ENCODE measurements around the gene FEM1B. TPM values are rescaled to one million over a fixed set of nuclear protein-coding genes. Genes with fewer than 3 reads are reported as not detected.

Gene FEM1B
- total and polyA plus RNA-seq, 12 donors = 10.5 to 101 (median 66.9) TPM

DNA sequence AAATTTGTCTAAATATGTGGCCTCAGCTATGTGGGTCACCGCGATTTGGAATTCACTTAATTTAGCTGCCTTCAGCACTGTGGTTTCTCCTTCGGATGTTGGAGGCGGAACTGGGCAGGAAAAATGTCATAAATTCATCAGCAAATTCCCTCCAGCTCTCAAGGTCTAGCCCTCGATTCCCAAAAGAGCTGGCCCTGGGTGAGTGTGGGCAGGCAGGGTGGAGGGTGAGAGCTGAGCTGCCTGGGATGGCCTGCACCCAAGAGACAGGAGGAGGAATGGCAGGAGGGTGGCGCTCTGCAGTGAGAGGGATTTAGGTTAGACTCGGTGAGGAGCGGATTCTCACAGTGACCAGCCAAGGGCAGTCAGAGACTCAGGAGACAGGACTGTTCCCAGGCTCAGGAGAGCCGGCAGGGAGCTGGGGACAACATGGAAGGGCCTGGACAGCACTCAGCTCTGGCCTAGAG lies 57.1 kb downstream of the FEM1B start:
- peak in 7 of 8 donors; percentile 14 to 62 (median 41) for ATAC-seq
- WGBS, 2 donors = 73 to 84% methylated on average over 9 of the region's 9 CpGs
- H3K27ac ChIP-seq = peak overlapping the region; percentile 18 to 74 (median 50)
- H3K4me3 ChIP-seq = no peak overlapping the region
- H3K27me3 ChIP-seq = no peaks in the 10 kb centered on the region
- H3K36me3 ChIP-seq = peaks cover 0 to 16% (median 0%) of the 10 kb centered on the region in 9 donors
- H3K9me3 ChIP-seq = no peaks in the 10 kb centered on the region
- no peak for DNase-seq
- intact Hi-C loops (cut with DNase I) = loop anchor here in 1 of 10 donors (2.0 kb wide), 1 partner anchor 36 kb away; no protein-coding TSS in a partner anchor
- TF ChIP-seq, protein P1, sequence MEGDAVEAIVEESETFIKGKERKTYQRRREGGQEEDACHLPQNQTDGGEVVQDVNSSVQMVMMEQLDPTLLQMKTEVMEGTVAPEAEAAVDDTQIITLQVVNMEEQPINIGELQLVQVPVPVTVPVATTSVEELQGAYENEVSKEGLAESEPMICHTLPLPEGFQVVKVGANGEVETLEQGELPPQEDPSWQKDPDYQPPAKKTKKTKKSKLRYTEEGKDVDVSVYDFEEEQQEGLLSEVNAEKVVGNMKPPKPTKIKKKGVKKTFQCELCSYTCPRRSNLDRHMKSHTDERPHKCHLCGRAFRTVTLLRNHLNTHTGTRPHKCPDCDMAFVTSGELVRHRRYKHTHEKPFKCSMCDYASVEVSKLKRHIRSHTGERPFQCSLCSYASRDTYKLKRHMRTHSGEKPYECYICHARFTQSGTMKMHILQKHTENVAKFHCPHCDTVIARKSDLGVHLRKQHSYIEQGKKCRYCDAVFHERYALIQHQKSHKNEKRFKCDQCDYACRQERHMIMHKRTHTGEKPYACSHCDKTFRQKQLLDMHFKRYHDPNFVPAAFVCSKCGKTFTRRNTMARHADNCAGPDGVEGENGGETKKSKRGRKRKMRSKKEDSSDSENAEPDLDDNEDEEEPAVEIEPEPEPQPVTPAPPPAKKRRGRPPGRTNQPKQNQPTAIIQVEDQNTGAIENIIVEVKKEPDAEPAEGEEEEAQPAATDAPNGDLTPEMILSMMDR (IDR thresholded peaks at IDR 0.05) = peak in 2 of 9 donors; percentile 7 to 18
- H3K4me1 ChIP-seq = peaks cover 5 to 27% (median 20%) of the 10 kb centered on the region in 9 donors

DNA sequence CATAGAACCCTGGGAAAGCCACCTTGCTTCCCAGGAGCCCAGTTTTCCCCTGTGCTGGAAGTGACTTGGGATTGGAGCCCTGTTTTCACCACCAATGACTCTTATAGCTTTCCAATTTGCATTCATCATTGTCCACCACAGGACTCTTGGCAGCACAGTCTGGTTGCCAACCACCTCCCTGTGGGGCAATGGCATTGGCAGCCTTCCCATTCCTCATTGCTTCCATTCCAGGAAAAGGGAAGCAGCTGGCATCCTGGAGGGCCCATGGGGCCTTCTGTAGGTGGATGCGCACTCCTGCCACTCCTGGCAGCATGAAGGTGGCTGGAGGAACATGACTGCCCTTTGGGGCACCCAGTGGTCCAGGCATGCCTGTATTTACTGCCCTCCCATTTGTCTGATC lies 57.7 kb downstream of the FEM1B start:
- Histone ChIP-seq H3K27me3 (no peaks in the 10 kb centered on the region), H3K4me3 (no peak overlapping the region), H3K4me1 (peaks cover 5 to 27% (median 21%) of the 10 kb centered on the region in 9 donors), H3K9me3 (no peaks in the 10 kb centered on the region), H3K36me3 (peaks cover 0 to 10% (median 0%) of the 10 kb centered on the region in 9 donors), H3K27ac (peak overlapping the region; percentile 18 to 74 (median 50))
- ATAC-seq (peak; percentile 13 to 71 (median 56)), DNase-seq (no peak)
- 88 to 92% methylated on average over 1 of the region's 1 CpG for WGBS, 2 donors
- intact Hi-C loops (cut with DNase I) = loop anchor here in 1 of 10 donors (2.0 kb wide), 1 partner anchor 36 kb away; no protein-coding TSS in a partner anchor
- TF ChIP-seq, protein P1 (IDR thresholded peaks at IDR 0.05) = no peak

DNA sequence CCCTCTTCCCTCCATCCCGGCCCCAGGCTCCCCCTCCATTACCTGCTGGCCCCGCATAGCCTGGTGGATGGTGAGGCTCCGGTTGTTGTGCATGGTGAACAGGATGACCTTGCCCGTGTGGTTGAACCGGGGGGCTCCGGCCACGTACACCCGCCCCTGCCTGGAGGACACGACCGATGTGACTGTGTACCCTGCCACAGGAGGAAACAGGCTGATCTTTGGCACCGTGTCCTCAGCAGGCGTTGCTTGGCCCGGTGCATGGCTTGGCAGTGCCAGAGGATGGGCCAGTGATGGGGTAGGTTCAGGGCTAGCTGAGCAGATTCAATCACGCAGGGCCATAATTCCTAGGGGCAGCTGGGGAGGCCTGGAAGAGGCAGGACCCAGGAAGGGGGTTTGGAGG lies 58.1 kb downstream of the FEM1B start:
- ATAC-seq (peak; percentile 52 to 87 (median 73)), DNase-seq (peak in 1 of 2 donors; percentile 51)
- peaks cover 0 to 8% (median 0%) of the 10 kb centered on the region in 9 donors for H3K36me3 ChIP-seq
- no peaks in the 10 kb centered on the region for H3K9me3 ChIP-seq
- intact Hi-C loops (cut with DNase I) = loop anchor here in 1 of 10 donors (2.0 kb wide), 1 partner anchor 35 kb away; no protein-coding TSS in a partner anchor
- peaks cover 6 to 31% (median 25%) of the 10 kb centered on the region in 9 donors for H3K4me1 ChIP-seq
- no peaks in the 10 kb centered on the region for H3K27me3 ChIP-seq
- H3K27ac ChIP-seq = peak overlapping the region in 7 of 10 donors; percentile 18 to 74 (median 41)
- 67 to 68% methylated on average over 14 of the region's 14 CpGs for WGBS, 2 donors
- TF ChIP-seq, protein P1 (IDR thresholded peaks at IDR 0.05) = no peak
- no peak overlapping the region for H3K4me3 ChIP-seq

DNA sequence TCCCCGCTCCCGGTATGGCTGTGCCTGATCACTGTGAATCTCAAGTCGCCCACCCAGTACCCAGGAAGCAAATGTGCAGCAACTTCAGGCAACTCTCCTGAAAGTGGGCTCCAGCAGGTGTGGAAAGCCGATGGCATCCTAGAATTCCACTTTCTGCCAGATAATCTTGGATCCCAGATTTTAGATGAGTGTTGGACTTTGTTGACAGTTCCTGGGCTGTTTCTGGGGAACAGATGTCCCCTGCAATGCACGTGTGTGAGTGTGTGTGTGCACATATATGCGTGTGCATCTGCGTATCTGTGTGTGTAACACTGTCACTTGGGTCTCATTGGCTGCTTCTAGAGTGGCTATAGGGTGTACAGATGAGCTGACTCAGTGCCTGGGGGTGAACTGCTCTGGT lies 59.0 kb downstream of the FEM1B start:
- TF ChIP-seq, protein P1 (IDR thresholded peaks at IDR 0.05) = no peak
- Histone ChIP-seq H3K27ac (no peak overlapping the region), H3K4me1 (peaks cover 10 to 40% (median 34%) of the 10 kb centered on the region in 9 donors), H3K9me3 (no peaks in the 10 kb centered on the region), H3K4me3 (no peak overlapping the region), H3K36me3 (no peaks in the 10 kb centered on the region), H3K27me3 (no peaks in the 10 kb centered on the region)
- intact Hi-C loops (cut with DNase I) = no loop called here
- ATAC-seq = no peak
- DNase-seq = no peak
- 93 to 94% methylated on average over 7 of the region's 7 CpGs for WGBS, 2 donors

Measured in heart right ventricle (tissue), 16 donors.